Endodermal cell (in vitro differentiated cells): ENCODE results near the gene COL11A1. TPM values are rescaled to one million over a fixed set of nuclear protein-coding genes. Genes with fewer than 3 reads are reported as not detected.
"Not testable (repeated sequence)": the region's sequence is repeated elsewhere in the genome, so short reads cannot be mapped to it uniquely, and the experiment has no call there.

Source experiments
- DNase-seq: peaks from one replicate; pipeline ENCODE4 v3.0.0-alpha.2; 2017
- H3K27ac ChIP-seq: 2 replicates; pipeline ENCODE4 v1.5.1; 2013; ENCODE audit warnings: mild to moderate bottlenecking, low read depth, low read length, moderate library complexity
- H3K27me3 ChIP-seq: 2 replicates; pipeline ENCODE4 v1.6.1; 2013; ENCODE audit warnings: mild to moderate bottlenecking, low read length, moderate library complexity; ENCODE audit not compliant: insufficient read depth, control insufficient read depth, poor library complexity, severe bottlenecking
- H3K36me3 ChIP-seq: 2 replicates; pipeline ENCODE4 v1.7.0; 2013; ENCODE audit warnings: mild to moderate bottlenecking, low read length, moderate library complexity; ENCODE audit not compliant: control insufficient read depth, insufficient read depth
- H3K4me1 ChIP-seq: one replicate; pipeline ENCODE4 v1.7.0; 2013; ENCODE audit warnings: low read length; ENCODE audit not compliant: control insufficient read depth, insufficient read depth
- H3K4me3 ChIP-seq: 2 replicates; pipeline ENCODE4 v1.5.1; 2013; ENCODE audit warnings: mild to moderate bottlenecking, low read length, moderate library complexity
- H3K9ac ChIP-seq: 2 replicates; pipeline ENCODE4 v1.6.1; 2013; ENCODE audit warnings: mild to moderate bottlenecking, low read length, moderate library complexity; ENCODE audit not compliant: poor library complexity, severe bottlenecking; ENCODE audit errors: extremely low read depth
- H3K9me3 ChIP-seq: 2 replicates; pipeline ENCODE4 v1.6.1; 2013; ENCODE audit warnings: mild to moderate bottlenecking, low read length, moderate library complexity; ENCODE audit not compliant: control insufficient read depth
- H3K27ac Mint-ChIP-seq: 2 replicates; pipeline ENCODE4 v1.8.0; 2020; ENCODE audit warnings: mixed read lengths
- H3K27me3 Mint-ChIP-seq: 2 replicates; pipeline ENCODE4 v1.8.0; 2021; ENCODE audit warnings: mild to moderate bottlenecking, mixed read lengths; ENCODE audit not compliant: insufficient read depth
- H3K36me3 Mint-ChIP-seq: 2 replicates; pipeline ENCODE4 v1.8.0; 2020; ENCODE audit warnings: low read depth, mixed read lengths
- H3K4me1 Mint-ChIP-seq: 2 replicates; pipeline ENCODE4 v1.8.0; 2020; ENCODE audit warnings: mixed read lengths
- H3K4me3 Mint-ChIP-seq: 2 replicates; pipeline ENCODE4 v1.8.0; 2020; ENCODE audit warnings: mild to moderate bottlenecking, moderate library complexity, mixed read lengths
- H3K9me3 Mint-ChIP-seq: 2 replicates; pipeline ENCODE4 v1.8.0; 2020; ENCODE audit warnings: mild to moderate bottlenecking, mixed read lengths
- CTCF ChIP-seq: fragments of 200-600 bp; sonication (generic); conservative IDR thresholded peaks from 2 replicates; pipeline ENCODE4 v1.5.0; 2021; ENCODE audit warnings: antibody characterized with exemption, mild to moderate bottlenecking
- WGBS, 2 experiments: methylation state at CpG; one replicate each; pipeline versions ENCODE4 v1.1.5 to v1.1.7; 2013; ENCODE audit warnings: missing lambda C conversion rate in 2 of 2, mixed read lengths in 1 of 2; ENCODE audit not compliant: insufficient coverage in 1 of 2, insufficient read length in 1 of 2; 5-methylcytosine and 5-hydroxymethylcytosine counted together
- total RNA-seq, 2 donors: library from RNA; stranded (reverse); fragmentation: NEBNext Ultra II Directional in 1 of 2; extraction: Animal tissue kit (Norgen Biotek cat#: 25700) in 1 of 2; gene quantifications; 2 replicates in 1 of 2; 3 replicates in 1 of 2; pipeline ENCODE4 v1.2.1, GENCODE V29; 2021

Gene COL11A1
- total RNA-seq, 2 donors from 2014 or later: 6.7 to 27.5 TPM

- Mint-ChIP-seq H3K27me3 (no peaks in the 10 kb centered on the region), H3K4me3 (no peak overlapping the region), H3K9me3 (peaks cover 15% of the 10 kb centered on the region), H3K27ac (no peak overlapping the region), H3K4me1 (peaks cover 2% of the 10 kb centered on the region), H3K36me3 (no peaks in the 10 kb centered on the region)
- no peak for TF ChIP-seq CTCF
- Histone ChIP-seq H3K27me3 (no peaks in the 10 kb centered on the region), H3K27ac (no peak overlapping the region), H3K4me1 (no peaks in the 10 kb centered on the region), H3K36me3 (no peaks in the 10 kb centered on the region), H3K4me3 (no peak overlapping the region), H3K9me3 (no peaks in the 10 kb centered on the region), H3K9ac (no peak overlapping the region)
- 90 to 100% methylated on average over 1 of the region's 1 CpG for WGBS, 2 experiments
- DNase-seq: no peak
These were observed 21.5 kb upstream of the COL11A1 start for GRCh38 chr1:103129796-103130195.

- H3K27ac Mint-ChIP-seq: no peak overlapping the region
- no peak overlapping the region for H3K4me3 Mint-ChIP-seq
- Histone ChIP-seq H3K27me3 (no peaks in the 10 kb centered on the region), H3K9ac (no peak overlapping the region), H3K9me3 (no peaks in the 10 kb centered on the region), H3K36me3 (no peaks in the 10 kb centered on the region), H3K4me1 (no peaks in the 10 kb centered on the region), H3K4me3 (no peak overlapping the region), H3K27ac (no peak overlapping the region)
- H3K4me1 Mint-ChIP-seq: no peaks in the 10 kb centered on the region
- 94% methylated on average over 1 of the region's 1 CpG; no CpG with 5 or more reads in 1 of the 2 experiments for WGBS, 2 experiments
- no peak for TF ChIP-seq CTCF
- H3K27me3 Mint-ChIP-seq: no peaks in the 10 kb centered on the region
- no peaks in the 10 kb centered on the region for H3K36me3 Mint-ChIP-seq
- H3K9me3 Mint-ChIP-seq: peaks cover 11% of the 10 kb centered on the region
- no peak for DNase-seq
These were observed 20.9 kb upstream of the COL11A1 start for GRCh38 chr1:103129255-103129654.

GRCh38 chr1:103128256-103128655 is 19.9 kb upstream of the COL11A1 start:
- not testable (repeated sequence) for DNase-seq, H3K27ac ChIP-seq, H3K9me3 Mint-ChIP-seq, H3K4me3 Mint-ChIP-seq, H3K9me3 ChIP-seq, H3K4me1 Mint-ChIP-seq, H3K27me3 ChIP-seq, H3K4me1 ChIP-seq, H3K27me3 Mint-ChIP-seq, H3K36me3 Mint-ChIP-seq, H3K27ac Mint-ChIP-seq, H3K9ac ChIP-seq, H3K36me3 ChIP-seq, H3K4me3 ChIP-seq
- WGBS, 2 experiments: 57 to 91% methylated on average over 1 to 2 of the region's 2 CpGs

GRCh38 chr1:103125219-103125618 is 16.9 kb upstream of the COL11A1 start:
- 85 to 100% methylated on average over 1 of the region's 2 CpGs for WGBS, 2 experiments
- Histone ChIP-seq H3K9ac (no peak overlapping the region), H3K9me3 (peaks cover 13% of the 10 kb centered on the region), H3K4me3 (no peak overlapping the region), H3K36me3 (no peaks in the 10 kb centered on the region), H3K4me1 (no peaks in the 10 kb centered on the region), H3K27ac (no peak overlapping the region), H3K27me3 (no peaks in the 10 kb centered on the region)
- H3K27me3 Mint-ChIP-seq: no peaks in the 10 kb centered on the region
- no peak overlapping the region for H3K4me3 Mint-ChIP-seq
- no peaks in the 10 kb centered on the region for H3K36me3 Mint-ChIP-seq
- no peaks in the 10 kb centered on the region for H3K9me3 Mint-ChIP-seq
- TF ChIP-seq CTCF: no peak
- no peaks in the 10 kb centered on the region for H3K4me1 Mint-ChIP-seq
- no peak overlapping the region for H3K27ac Mint-ChIP-seq
- no peak for DNase-seq
